Panc1 (cell line): ENCODE measurements around the gene SLC12A8. TPM values are rescaled to one million over a fixed set of nuclear protein-coding genes. Genes with fewer than 3 reads are reported as not detected.

Source experiments
- ATAC-seq: fragments of 200-7000 bp; cut with Tn5 transposase; 2 replicates; pipeline ENCODE4 v1.9.1; 2020; ENCODE audit warnings: mild to moderate bottlenecking, moderate library complexity
- BruUV-seq: library from RNA; stranded (reverse); fragments of 400-500 nt; replicated peaks from 2 replicates; lab custom pipeline; 2021; lab: Mats Ljungman, UMichigan
- CTCF ChIA-PET: fragments of 300-600 bp; sonication (Branson Sonifier 250); formaldehyde crosslinking; loops from one replicate; lab custom pipeline; 2022; ENCODE audit warnings: antibody characterized with exemption; lab: Charles Lee
- POLR2A ChIA-PET: fragments of 300-600 bp; sonication (Branson Sonifier 250); formaldehyde crosslinking; loops from one replicate; lab custom pipeline; 2022; ENCODE audit warnings: antibody characterized with exemption; lab: Charles Lee
- DNase-seq: peaks from one replicate; pipeline ENCODE4 v3.0.0-alpha.2; 2010; ENCODE audit warnings: low read depth, low spot score
- H3K27ac ChIP-seq: 2 replicates; pipeline ENCODE4 v1.5.1; 2011; ENCODE audit warnings: mild to moderate bottlenecking, low read length, inconsistent platforms
- H3K27me3 ChIP-seq: fragments of 200-500 bp; sonication (Bioruptor generic); 2 replicates; pipeline ENCODE4 v1.6.0; 2014; ENCODE audit warnings: low read length, inconsistent platforms; ENCODE audit not compliant: control insufficient read depth, insufficient read depth
- H3K36me3 ChIP-seq: fragments of 200-500 bp; sonication (Bioruptor generic); 2 replicates; pipeline ENCODE4 v1.5.1; 2014; ENCODE audit warnings: inconsistent platforms, mild to moderate bottlenecking, low read length, moderate library complexity; ENCODE audit not compliant: control insufficient read depth, insufficient read depth
- H3K4me1 ChIP-seq: 2 replicates; pipeline ENCODE4 v1.5.1; 2011; ENCODE audit warnings: inconsistent platforms, mild to moderate bottlenecking, low read length, moderate library complexity; ENCODE audit not compliant: control insufficient read depth, insufficient read depth
- H3K4me3 ChIP-seq, 2 experiments: 2 replicates each; pipeline ENCODE4 v1.5.1; 2011 to 2012; ENCODE audit warnings: low read depth in 2 of 2, low read length in 2 of 2, mild to moderate bottlenecking in 2 of 2, inconsistent platforms in 1 of 2, moderate library complexity in 1 of 2
- H3K9me3 ChIP-seq: fragments of 200-500 bp; sonication (Bioruptor generic); 2 replicates; pipeline ENCODE4 v1.5.1; 2014; ENCODE audit warnings: low read depth, mild to moderate bottlenecking, inconsistent platforms, low read length, moderate library complexity; ENCODE audit not compliant: control insufficient read depth, insufficient read depth
- POLR2AphosphoS5 ChIP-seq: IDR thresholded peaks from 2 replicates; pipeline ENCODE4 v1.6.1; 2012; ENCODE audit warnings: mild to moderate bottlenecking, low read depth, low read length, moderate library complexity
- SIN3A ChIP-seq: IDR thresholded peaks from 2 replicates; pipeline ENCODE4 v1.6.1; 2012; ENCODE audit warnings: low read depth, mild to moderate bottlenecking, low read length, moderate library complexity, borderline replicate concordance; ENCODE audit not compliant: insufficient read depth
- TCF7L2 ChIP-seq: IDR thresholded peaks from 2 replicates; pipeline ENCODE4 v1.6.1; 2011; ENCODE audit warnings: mild to moderate bottlenecking, low read depth, low read length, inconsistent platforms
- in situ Hi-C: cut with HindIII; loops from 2 replicates; pipeline ENCODE4 v1.10.0; 2016; ENCODE audit warnings: low sequenced_read_pairs, low pct_unique_long_range_greater_than_20kb
- intact Hi-C: fragments of 100-400 bp; cut with micrococcal nuclease; formaldehyde crosslinking; loops from one replicate; pipeline ENCODE4 v1.10.0; 2022; ENCODE audit not compliant: unreplicated experiment
- total RNA-seq: library from RNA; stranded (reverse); gene quantifications from one replicate; pipeline ENCODE4 v1.2.1, GENCODE V29; 2021; ENCODE audit not compliant: unreplicated experiment
- TF ChIP-seq, protein P1 (sequence below): fragments of 450-650 bp; IDR thresholded peaks from 2 replicates; pipeline ENCODE4 v1.5.1; 2017; ENCODE audit warnings: mild to moderate bottlenecking
- TF ChIP-seq, protein P2 (sequence below), 2 experiments: IDR thresholded peaks; 2 replicates each; pipeline ENCODE4 v1.6.1; 2011 to 2012; ENCODE audit warnings: low read depth in 2 of 2, control low read depth in 1 of 2, low read length in 1 of 2, mild to moderate bottlenecking in 1 of 2, moderate library complexity in 1 of 2; ENCODE audit not compliant: insufficient read depth in 1 of 2

The SLC12A8 gene
- total RNA-seq, 1 experiment from 2014 or later: 7.0 TPM

DNA sequence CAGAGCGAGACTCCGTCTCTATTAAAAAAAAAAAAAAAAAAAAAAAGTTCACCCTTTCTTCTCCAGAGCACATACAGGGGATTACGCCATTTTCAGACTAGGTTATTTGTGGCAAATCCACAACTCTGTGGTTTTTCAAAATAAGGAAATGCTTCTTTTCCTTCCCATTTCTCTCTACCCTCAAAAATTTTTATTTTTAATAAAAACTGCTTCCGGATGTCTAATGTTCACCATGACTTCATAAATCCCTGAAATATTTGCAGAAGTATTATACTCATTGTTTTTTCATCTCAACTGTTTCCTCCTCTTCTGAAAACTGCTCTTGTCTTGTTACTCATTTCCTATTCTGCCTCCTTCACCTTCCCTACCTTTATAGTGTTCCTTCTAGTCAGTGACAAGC lies 45.0 kb upstream of the SLC12A8 start:
- in situ Hi-C loops: no loop called here
- ChIA-PET POLR2A (interaction anchor here (0.7 kb wide), 1 partner anchor 10 kb away, joined by 4 read pairs; no protein-coding TSS in a partner anchor), CTCF (no interaction called here)
- BruUV-seq: no TSS peak
- no peak overlapping the region for H3K27ac ChIP-seq
- no peaks in the 10 kb centered on the region for H3K27me3 ChIP-seq
- ATAC-seq (no peak), DNase-seq (no peak)
- intact Hi-C loops: no loop called here
- no peak overlapping the region for H3K4me3 ChIP-seq
- H3K36me3 ChIP-seq: no peaks in the 10 kb centered on the region
- H3K9me3 ChIP-seq: peaks cover 3% of the 10 kb centered on the region; the same call in 1 of the 2 replicates
- TF ChIP-seq POLR2AphosphoS5 (no peak), TCF7L2 (no peak), SIN3A (no peak)
- TF ChIP-seq, protein P1, sequence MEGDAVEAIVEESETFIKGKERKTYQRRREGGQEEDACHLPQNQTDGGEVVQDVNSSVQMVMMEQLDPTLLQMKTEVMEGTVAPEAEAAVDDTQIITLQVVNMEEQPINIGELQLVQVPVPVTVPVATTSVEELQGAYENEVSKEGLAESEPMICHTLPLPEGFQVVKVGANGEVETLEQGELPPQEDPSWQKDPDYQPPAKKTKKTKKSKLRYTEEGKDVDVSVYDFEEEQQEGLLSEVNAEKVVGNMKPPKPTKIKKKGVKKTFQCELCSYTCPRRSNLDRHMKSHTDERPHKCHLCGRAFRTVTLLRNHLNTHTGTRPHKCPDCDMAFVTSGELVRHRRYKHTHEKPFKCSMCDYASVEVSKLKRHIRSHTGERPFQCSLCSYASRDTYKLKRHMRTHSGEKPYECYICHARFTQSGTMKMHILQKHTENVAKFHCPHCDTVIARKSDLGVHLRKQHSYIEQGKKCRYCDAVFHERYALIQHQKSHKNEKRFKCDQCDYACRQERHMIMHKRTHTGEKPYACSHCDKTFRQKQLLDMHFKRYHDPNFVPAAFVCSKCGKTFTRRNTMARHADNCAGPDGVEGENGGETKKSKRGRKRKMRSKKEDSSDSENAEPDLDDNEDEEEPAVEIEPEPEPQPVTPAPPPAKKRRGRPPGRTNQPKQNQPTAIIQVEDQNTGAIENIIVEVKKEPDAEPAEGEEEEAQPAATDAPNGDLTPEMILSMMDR: no peak
- TF ChIP-seq, protein P2, sequence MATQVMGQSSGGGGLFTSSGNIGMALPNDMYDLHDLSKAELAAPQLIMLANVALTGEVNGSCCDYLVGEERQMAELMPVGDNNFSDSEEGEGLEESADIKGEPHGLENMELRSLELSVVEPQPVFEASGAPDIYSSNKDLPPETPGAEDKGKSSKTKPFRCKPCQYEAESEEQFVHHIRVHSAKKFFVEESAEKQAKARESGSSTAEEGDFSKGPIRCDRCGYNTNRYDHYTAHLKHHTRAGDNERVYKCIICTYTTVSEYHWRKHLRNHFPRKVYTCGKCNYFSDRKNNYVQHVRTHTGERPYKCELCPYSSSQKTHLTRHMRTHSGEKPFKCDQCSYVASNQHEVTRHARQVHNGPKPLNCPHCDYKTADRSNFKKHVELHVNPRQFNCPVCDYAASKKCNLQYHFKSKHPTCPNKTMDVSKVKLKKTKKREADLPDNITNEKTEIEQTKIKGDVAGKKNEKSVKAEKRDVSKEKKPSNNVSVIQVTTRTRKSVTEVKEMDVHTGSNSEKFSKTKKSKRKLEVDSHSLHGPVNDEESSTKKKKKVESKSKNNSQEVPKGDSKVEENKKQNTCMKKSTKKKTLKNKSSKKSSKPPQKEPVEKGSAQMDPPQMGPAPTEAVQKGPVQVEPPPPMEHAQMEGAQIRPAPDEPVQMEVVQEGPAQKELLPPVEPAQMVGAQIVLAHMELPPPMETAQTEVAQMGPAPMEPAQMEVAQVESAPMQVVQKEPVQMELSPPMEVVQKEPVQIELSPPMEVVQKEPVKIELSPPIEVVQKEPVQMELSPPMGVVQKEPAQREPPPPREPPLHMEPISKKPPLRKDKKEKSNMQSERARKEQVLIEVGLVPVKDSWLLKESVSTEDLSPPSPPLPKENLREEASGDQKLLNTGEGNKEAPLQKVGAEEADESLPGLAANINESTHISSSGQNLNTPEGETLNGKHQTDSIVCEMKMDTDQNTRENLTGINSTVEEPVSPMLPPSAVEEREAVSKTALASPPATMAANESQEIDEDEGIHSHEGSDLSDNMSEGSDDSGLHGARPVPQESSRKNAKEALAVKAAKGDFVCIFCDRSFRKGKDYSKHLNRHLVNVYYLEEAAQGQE (IDR thresholded peaks at IDR 0.05; ENCODE audit: insufficient read depth in 1 of 2, low read depth in 2 of 2, low read length in 1 of 2): no peak
- no peaks in the 10 kb centered on the region for H3K4me1 ChIP-seq

DNA sequence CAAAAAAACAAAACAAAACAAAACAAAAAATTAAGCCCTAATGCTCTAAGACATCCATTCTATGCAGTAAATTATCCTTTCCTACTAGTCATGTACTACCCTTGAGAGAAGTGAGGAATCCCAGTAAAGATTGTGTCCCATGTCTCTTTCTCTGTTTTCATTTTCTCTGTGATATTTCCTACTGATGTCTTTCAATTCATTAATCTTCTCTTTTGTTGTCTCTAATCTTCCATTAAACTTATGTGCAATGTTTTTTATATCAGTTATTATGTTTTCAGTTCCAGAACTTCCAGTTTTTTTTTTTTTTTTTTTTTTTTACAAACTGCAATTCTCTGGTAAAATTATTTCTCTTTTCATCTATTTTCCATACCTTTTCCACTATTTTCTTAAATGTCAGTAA lies 44.1 kb upstream of the SLC12A8 start:
- CTCF ChIA-PET: no interaction called here
- H3K4me1 ChIP-seq: no peaks in the 10 kb centered on the region
- TF ChIP-seq, protein P2 (IDR thresholded peaks at IDR 0.05; ENCODE audit: insufficient read depth in 1 of 2, low read depth in 2 of 2, low read length in 1 of 2): no peak
- TF ChIP-seq SIN3A (no peak), POLR2AphosphoS5 (no peak)
- H3K9me3 ChIP-seq: peaks cover 3% of the 10 kb centered on the region; the same call in 1 of the 2 replicates
- BruUV-seq: no TSS peak
- no peak for ATAC-seq
- no peaks in the 10 kb centered on the region for H3K27me3 ChIP-seq
- intact Hi-C loops: no loop called here
- no peak overlapping the region for H3K4me3 ChIP-seq
- H3K36me3 ChIP-seq: no peaks in the 10 kb centered on the region
- POLR2A ChIA-PET: interaction anchor here (0.7 kb wide), 1 partner anchor 9 kb away, joined by 4 read pairs; no protein-coding TSS in a partner anchor
- in situ Hi-C loops: no loop called here
- no peak for DNase-seq
- no peak overlapping the region for H3K27ac ChIP-seq
